GM18519 (cell line): ENCODE measurements around the gene CISH.

ENCODE experiments used
- ATAC-seq: cut with Tn5 transposase; IDR thresholded peaks from one replicate; pipeline ENCODE4 v1.9.1; 2021; ENCODE audit warnings: mild to moderate bottlenecking, moderate library complexity; ENCODE audit not compliant: unreplicated experiment, low FRiP score

The CISH gene

DNA sequence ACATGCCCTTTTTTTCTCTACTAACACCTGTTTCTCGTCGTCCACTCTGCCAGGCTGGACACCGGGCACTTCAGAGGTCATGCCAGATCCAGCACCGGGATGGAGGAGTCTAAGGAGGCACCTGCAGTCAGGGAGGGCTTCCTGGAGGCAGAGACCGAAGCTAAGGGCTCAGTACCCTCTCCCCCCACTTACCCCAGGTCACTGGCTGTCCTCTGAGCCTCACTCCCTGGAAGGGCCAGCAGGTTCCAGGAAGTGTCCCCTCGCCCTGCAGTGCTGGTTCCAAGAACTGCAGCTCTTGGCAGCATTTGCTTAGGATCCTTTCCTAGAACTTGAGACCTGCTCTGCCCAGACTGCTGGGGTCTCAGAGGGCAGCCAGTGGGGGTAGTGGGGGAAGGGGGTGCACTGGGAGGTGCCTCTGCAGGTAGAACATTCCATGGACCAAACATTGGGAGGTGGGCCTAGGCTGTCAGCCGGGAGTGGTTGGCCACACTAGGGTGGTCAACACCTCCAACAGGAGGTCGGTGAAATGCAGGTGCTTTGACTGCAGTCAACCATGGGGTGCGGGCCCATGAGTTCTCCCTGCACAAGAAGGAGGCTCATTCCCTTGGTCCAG is 11.3 kb downstream of the CISH start:
- ATAC-seq, result no peak

DNA sequence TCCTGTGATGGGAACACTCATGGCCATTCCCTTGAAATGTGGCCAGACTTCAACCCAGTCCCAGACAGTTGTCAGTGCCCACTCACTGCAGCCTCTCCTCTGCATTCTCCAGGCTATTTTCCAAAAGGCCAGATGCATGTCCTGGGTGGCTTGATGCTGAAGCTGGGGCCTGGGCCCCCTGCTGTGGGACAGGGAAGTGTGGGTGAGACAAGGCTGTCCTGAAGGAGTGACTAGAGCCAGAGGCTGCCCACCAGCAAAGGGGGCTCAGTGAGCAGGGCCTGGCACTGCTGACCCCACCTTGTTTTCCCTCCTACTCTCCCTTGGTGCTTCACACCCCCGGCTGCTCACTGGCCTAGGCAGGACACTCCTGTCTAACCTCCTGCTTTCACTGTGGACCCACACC is 11.9 kb downstream of the CISH start:
- ATAC-seq, result no peak

DNA sequence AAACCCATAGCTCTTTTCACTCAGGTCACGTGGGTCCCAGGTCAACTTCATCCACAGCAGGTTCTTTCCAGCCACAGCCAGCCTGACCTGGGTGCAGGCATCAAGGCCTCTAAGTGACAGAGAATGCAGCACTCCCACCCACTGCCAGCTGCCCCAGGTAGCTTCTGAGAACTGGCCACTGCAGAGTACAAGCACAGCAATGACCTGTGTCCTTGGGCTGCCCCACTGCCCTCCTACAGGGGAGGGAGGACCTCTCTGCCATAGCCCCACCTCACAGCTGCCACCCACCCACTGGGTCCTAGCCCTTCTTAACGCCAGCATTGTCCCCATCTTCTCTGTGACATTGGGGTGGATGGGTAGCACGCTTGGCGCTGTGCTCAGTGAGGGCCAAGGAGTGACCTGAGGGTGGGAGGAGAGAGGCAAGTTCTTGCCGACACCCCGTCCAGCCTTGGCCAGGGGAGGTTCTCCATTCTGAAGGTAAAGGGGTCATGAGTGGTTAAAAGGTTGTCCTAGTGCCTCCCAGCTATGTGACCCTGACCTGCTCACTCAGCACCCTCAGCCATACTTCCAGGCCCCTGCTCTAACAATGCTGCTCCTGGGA is 12.4 kb downstream of the CISH start:
- no peak for ATAC-seq

DNA sequence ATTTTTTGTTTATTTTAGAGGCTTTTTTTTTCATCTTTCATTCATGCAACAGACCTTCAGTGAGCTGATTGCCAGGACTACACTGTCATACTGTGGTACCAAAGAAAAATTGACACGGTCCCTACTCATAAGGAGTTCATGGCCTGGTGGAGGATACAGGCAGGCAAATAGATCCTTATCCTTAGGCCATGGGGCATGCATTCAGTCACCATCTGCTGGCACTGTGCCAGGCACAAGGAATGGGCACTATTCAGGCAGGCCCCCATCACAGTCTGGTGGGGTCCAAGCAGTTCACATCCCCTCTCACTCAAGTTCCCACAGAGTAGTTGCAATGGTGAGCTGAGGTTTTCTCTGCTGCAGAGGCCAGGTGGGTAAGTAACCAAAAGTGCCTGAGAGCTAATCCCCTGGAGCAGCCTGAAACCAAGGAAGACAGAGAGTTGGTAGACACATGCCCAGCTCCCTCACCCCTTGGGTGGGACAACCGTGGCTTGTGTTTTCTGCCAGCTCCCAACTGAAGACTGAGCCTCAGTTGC is 17.3 kb downstream of the CISH start:
- ATAC-seq, result no peak

DNA sequence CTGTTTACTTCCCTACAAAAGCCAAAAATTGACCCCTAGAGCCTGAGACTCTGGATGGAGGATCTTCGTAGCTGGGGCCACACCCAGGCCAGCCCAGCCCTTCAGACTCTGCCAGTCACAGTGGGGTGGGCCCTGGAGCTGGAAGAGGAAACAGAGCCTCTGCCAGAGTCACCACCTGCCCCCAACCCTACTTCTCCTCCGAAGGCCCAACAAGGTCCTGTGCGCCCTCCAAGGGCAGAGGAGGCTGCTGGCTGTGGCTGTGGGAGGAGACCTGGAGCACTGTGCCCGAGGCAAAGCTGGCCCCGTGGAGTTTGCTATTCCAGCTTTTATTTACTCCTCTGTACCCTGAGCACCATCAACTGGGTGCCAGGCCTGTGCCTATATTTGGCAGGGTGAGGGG is 19.0 kb downstream of the CISH start:
- no peak for ATAC-seq

DNA sequence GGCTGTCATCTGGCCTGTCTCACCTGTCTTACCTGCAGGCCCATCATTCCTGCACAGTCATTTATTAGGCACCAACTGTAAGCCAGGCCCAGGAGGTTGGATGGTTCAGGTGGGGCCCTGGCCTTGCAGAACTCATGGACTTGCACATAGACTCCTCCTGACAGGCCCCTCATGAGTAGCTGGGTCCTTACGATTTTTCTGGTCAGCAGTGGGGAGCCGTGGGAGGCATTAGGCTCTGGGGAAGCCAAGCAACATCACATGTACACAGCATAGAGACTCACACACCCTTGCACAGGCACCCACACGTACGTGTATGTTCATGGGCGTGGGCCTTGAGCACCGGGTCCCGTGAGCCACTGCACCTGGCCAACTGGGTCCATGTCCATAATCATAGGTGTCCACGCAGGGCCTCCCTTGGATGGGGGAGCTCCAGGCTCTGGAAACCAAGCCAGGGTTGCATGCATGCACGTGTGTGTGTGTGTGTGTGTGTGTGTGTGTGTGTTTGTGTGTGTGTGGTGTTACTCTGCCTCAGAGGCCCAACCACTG is 20.3 kb downstream of the CISH start:
- ATAC-seq, result no peak

DNA sequence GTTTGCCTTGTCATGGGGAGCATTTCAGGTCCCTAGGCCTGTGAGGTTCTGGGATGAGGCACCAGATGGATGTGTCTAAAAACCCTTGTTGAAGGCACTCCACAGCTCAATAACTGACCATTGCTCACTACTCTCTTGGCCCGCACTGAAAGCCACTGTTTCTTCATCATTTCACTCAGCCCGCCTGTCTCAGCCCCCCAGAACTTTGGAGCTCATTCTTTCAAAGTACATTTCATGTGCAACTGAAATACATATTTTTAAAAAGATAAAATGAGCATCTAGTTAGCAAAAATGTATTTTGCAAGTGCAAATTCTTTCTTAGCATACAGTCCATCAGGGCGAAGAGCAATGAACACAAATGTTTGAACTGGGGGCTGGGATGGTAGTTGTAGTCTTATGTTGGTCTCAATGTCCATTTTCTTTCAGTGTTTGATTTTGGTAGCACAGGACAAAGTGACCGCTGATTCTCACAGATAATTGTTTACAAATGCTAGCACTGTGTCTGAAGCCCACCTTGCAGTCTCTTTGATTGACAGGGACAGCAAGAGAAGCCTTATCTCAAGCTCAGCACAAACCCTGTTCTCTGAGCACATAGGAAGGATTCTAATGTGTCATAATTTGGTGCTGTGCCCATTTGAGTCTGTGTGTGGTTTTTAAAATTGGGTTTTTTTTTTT is 22.7 kb downstream of the CISH start:
- no peak for ATAC-seq

DNA sequence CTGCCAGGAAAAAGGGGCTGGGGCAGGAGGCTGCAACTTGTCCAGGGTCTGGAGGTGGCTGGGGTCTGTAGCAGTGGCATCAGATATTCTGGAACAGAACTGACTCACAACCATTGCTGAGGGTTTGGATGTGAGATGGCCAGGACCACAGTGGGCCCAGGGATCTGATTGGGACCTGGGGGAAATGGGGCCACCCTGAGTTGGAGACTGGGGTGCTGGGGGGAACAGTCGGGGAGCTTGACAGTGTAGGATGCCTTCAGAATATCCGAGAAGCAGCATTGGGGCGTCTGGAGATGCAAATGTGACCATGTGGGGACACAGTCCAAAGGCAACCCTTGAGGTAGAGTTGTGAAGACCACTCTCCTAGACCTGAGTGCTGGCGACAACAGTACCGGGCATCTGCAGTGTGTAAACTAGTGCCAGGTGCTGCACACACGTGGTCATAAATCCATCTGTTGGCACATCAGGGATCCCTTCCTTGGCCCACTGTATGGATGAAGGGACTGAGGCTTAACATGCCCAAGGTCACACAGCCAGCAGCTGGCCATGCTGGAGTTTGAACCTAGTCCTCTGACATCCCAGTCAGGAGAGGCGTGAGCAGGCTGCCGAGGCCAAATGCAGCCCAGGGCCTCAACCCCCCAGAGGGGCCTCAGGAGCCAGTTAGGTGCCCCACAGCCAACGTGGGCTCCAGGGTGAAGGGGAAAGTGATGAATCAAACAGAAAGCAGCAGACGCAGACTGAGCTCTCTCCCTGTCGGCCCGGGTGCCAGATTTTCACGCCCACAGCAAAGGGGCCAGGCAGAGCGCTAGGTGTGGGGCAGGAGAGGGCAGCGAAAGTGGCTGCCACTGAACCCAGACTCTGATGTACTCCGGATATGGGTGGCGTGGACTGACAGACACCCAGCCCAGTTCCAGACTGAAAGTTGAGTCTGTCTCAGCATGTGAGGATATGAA is 23.5 kb downstream of the CISH start:
- ATAC-seq, result no peak

DNA sequence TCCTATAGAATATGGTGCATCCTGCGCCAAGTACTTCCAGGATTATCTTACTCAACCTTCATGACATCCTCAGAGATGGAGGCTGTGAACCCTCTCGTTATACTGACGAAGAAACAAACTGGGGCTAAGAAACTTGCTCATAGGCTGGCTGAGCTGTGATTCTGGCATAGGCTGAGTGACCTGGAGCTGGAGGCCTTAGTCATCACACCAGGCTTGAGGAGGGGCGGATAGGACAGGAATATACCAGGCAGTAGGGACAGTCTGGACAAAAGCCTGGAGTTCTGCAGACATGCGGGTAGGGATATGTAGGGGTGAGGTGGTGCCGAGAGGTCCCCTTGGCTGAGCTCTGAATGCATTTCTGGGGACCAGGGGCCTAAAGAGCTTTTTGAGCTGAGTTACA is 24.2 kb downstream of the CISH start:
- no peak for ATAC-seq

DNA sequence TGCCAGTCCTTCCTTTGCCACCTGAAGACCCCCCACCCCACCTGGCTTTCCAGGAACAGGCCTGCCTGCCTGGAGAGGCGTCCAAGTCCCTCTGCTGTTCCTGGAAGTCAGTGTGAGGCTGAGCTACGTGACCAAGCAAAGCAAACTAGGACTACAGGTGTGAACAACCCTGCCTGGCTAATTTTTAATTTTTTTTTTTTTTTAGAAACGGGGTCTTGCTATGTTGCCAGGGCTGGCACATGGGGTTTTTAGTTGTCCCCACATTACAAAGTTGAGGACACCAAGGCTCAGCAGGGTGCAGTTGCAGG is 24.9 kb downstream of the CISH start:
- ATAC-seq, result no peak

DNA sequence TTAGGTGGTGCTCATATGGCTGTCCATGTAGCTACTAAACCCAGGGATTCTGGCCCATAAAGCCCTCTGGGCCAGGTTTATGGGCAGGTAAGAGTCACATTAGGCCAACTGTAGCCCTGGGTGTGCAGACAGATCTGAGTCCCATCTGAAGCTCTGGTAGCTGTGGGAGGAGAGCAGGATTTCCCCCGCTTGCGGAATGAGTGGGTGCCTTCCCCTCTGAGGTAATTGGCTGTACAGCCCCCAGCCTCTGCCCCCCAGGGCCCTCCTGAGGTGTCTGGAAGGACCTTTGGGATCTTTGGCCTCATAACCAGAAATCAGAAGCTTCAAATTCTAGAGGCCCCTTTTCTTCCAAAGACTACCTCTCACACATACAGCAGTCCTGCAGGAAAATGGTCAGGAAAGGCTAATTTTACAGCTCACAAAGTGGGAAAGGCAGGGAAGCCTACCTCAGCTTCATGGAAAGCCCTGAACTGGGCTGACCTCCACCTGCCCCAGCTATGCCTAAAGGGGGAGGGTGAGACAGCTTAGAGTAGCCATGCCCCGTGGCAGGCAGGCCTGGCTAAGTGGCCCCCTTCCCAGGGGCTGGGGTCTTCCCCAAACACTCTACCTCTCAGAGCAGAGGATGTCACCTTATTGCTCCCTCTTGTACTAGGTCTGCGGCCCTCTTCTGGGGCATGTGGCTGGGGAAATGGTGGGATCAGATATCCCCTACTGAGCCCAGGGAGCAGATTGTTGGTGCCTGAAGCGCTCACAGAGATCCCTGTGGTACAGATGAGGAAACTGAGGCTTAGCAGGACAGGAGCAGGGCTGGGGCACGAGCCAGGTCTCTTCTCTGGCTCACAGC is 25.4 kb downstream of the CISH start:
- ATAC-seq, result no peak

DNA sequence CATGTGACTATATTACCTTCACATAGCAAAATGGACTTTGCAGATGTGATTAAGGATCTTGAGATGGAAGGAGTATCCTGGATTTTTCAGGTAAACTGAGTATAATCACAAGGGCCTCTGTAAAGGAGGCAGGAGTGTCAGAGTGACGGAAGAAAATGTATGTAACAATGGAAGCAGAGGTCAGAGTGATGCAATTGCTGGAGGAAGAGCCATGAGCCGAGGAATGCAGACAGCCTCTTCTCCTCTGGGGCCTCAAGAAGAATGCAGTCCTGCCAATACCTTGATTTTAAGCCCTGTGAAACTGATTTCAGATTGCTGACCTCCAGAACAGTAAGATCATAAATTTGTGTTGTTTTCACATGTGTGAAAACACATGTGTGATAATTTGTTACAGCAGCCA is 27.2 kb downstream of the CISH start:
- no peak for ATAC-seq

DNA sequence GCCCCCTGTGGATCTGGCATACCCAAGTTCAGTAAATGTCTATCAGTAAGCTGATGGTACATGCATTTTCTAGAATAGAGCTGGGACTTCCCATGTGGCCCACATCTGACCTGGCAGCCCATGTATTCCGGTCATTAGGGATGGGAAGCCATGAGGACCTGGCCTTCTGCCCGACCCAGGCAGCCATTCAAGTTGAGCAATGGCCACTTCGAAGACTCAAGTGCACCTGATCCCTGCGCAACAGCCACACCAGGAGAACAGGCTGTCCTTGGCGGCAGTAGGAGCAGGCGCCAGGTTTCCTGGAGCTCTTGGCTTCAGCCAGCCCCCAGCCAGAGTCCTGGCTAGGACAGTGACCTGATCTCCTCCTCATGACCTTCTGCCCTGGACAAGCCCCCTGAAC is 27.7 kb downstream of the CISH start:
- ATAC-seq, result no peak

DNA sequence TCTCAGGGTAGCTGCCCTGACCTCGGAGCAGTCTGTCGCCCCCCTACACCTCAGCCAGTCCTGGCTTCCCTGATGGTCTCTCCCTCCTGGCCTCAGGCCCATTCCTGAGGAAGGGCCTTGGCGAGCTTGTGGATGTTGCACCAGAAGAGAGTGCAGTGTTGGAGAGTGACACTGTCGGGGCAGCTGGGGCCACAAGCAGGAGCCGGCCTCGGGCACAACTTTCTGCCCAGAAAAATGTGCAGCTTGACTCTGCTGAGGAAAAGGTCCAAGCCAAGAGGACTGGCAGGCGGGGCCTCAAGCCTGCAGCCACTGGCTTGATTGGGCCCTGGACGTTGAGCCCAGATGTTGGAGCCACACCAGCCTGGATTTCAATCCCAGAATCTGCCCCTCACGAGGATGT is 29.5 kb downstream of the CISH start:
- ATAC-seq, result no peak

DNA sequence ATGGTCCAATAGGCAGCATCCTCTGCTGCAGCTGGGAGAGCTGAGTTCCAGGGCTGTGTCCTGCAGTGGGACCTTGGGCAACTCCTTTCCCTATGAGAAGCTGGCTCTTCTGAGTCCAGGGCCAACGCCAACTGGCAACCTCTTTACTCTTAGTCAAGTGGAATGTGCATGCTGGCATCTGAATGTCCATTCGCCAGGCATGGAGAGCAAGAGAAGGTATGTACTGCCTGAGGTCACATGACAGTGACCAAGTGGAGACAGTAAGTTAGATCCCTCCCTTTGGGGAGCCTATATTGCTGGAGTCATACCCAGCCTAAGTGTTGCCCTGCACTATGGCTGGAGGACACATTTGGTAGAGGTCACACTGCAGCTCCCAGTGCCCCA is 30.1 kb downstream of the CISH start:
- no peak for ATAC-seq

DNA sequence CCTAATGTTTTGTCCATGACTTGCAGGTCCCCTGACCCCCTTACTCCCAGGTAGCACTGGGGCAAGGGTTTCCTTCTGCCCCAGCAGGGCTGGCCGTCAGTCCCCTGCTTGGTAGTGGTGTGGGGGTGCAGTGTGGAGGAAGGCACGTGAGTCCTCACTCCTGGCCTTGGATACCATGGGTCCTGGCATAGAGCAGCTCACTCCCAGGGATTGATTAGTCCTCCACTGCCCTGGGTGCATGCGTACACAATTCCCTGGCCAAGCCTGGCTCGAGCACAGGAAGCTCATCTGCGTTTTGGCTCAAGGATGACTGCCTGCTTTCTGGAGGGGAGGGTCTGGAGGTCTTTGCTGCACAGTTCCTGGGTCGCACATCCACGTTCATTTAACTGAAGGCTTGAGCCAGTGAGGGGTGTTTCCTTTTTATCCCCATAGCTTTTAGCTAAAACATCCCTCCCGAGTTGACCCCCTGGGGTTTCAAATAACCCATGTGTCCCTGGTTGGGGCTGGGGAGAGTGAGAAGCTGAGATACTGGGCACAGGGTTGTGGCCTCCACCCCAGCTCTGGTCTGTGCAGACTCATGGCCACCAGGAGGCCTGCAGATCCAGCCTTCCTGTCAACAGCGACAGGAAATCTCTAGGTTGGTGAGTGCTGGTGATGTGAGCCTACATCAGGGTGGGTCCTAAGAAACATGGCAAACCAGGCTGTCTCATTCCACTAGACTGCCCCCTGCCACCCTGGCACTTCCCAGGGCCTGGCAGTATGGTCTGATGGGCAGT is 30.7 kb downstream of the CISH start:
- ATAC-seq, result no peak

DNA sequence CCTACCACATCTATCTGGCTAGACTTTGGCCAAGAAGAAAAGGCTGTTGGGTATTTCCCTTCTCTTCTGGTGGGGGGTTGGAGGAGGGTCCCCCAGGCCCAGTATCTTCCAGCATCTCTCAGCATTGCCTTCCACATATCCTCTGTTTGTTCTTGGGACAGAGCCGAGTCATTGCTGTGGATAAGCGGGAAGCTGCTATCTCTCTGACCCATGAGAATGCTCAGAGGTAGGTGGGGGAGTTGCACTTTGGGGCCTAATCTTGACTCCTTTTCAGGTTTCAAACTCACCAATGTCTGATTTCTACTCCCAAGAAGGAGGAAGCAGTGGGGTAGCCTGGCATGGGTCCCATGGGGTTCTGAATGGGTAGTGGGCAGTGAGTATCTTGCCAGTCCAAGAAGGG is 34.2 kb downstream of the CISH start:
- ATAC-seq, result no peak

DNA sequence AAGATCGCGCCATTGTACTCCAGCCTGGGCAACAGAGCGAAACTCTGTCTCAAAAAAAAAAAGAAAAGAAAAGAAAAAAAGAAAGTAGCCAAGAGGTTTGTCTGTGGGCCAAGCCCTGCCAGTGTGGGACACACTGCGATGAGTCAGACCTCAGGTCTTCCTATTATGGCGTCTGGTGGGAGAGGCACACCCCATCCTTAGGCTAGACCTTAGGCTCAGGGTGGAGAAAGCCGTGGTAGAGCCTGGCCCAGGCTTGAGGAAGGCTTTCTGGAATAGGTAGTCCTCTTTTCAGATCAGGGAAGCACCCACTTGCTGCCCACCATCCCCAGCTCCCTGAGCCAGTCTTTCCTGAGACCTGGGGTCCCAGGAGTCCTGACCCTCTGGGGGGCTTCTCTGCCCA is 36.2 kb downstream of the CISH start:
- no peak for ATAC-seq

DNA sequence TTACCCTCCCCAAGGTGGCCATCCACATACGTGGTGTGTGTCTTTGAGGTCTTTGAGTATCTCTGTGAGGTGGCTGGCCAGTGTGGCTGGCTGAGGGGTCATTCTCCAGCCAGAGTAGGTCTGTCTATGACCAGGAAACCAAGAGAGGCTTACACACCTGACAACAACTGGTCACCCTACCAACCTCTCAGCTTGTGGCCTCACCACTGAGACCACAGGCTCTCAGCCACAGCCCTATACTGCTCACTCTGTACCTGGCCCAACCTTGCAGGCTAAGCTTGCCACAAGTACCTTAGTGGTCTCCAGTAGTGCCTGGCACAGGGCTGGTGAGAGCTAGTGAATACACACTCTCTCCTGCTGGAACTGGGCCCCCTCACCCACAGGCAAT is 37.1 kb downstream of the CISH start:
- ATAC-seq, result no peak
